Prostate gland (tissue), 2 donors: ENCODE results near the gene MEAK7. TPM values are rescaled to one million over a fixed set of nuclear protein-coding genes. Genes with fewer than 3 reads are reported as not detected.
"Not testable (repeated sequence)": the region's sequence is repeated elsewhere in the genome, so short reads cannot be mapped to it uniquely, and the experiment has no call there.

Experiments used
- DNase-seq: peaks from one replicate; pipeline ENCODE4 v3.0.0-alpha.2; 2019; ENCODE audit warnings: low spot score
- H3K27ac ChIP-seq, 2 donors: fragments of 200-600 bp; sonication (generic); 2 replicates each; pipeline ENCODE4 v1.5.1; 2017 to 2019
- H3K27me3 ChIP-seq: fragments of 200-600 bp; sonication (generic); replicated peaks from 2 replicates; pipeline ENCODE4 v1.5.1; 2019; ENCODE audit not compliant: insufficient read depth
- H3K36me3 ChIP-seq, 2 donors: fragments of 200-600 bp; sonication (generic); 1 replicate in 1 of 2; 2 replicates in 1 of 2; pipeline versions ENCODE4 v1.5.1 to v1.8.1; 2017 to 2019
- H3K4me1 ChIP-seq: fragments of 200-600 bp; sonication (generic); replicated peaks from 2 replicates; pipeline ENCODE4 v1.5.1; 2019
- H3K4me3 ChIP-seq, 2 donors: fragments of 200-600 bp; sonication (generic); 2 replicates each; pipeline ENCODE4 v1.5.1; 2017 to 2019
- H3K9me3 ChIP-seq: fragments of 200-600 bp; sonication (generic); 2 replicates; pipeline ENCODE4 v1.5.1; 2017
- POLR2A ChIP-seq: fragments of 450-650 bp; IDR thresholded peaks from one replicate; pipeline ENCODE4 v1.6.1; 2016; ENCODE audit warnings: antibody characterized with exemption, mild to moderate bottlenecking
- POLR2AphosphoS5 ChIP-seq: sonication (generic); formaldehyde crosslinking; IDR thresholded peaks from one replicate; pipeline ENCODE4 v1.6.1; 2017; ENCODE audit warnings: antibody characterized with exemption
- WGBS: methylation state at CpG from one replicate; pipeline ENCODE4 v1.1.5; 2018; 5-methylcytosine and 5-hydroxymethylcytosine counted together
- intact Hi-C: fragments of 100-400 bp; cut with DNase I; formaldehyde crosslinking; loops from one replicate; pipeline ENCODE4 v1.14.2; 2022
- total RNA-seq, 2 donors: library from RNA; depleted of rRNA; stranded (reverse); fragments of >200 nt; gene quantifications; one replicate each; pipeline ENCODE4 v1.1.0, GENCODE V29; 2016
- TF ChIP-seq, protein P1 (sequence below), 4 experiments: fragments of 200-600 bp in 2 of 4; fragments of 450-650 bp in 2 of 4; sonication (generic) in 2 of 4; IDR thresholded peaks; 1 replicate in 3 of 4; 2 replicates in 1 of 4; pipeline ENCODE4 v1.5.1; 2016 to 2019; ENCODE audit warnings: antibody characterized with exemption in 4 of 4, mild to moderate bottlenecking in 2 of 4, moderate library complexity in 2 of 4

Gene MEAK7
- total RNA-seq, 2 donors from 2014 or later, result 12.4 to 13.7 TPM

DNA sequence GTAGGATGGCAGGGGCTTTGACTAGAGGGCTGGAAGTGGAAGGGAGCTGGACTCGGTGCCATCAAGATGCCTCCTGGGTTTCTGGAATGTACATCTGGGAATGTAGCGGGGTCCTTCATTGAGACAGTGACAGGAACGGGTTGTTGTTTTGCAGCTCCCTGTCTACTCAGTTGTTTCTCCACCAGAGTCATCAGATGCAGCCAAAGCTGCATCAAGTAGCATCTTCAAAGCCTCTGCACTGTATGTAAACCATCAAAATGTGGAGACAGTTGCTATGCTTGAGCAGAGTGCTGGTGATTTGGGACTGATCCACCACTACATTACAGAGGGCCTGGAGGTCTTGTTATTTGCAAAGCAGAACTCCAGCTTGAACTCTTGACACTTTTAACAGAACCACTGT, 25.1 kb upstream of the MEAK7 start:
- DNase-seq, result no peak
- Histone ChIP-seq H3K4me1 (peaks cover 13% of the 10 kb centered on the region), H3K27ac (no peak overlapping the region), H3K4me3 (no peak overlapping the region), H3K27me3 (no peaks in the 10 kb centered on the region), H3K9me3 (no peaks in the 10 kb centered on the region), H3K36me3 (no peaks in the 10 kb centered on the region)
- WGBS, result 98% methylated on average over 3 of the region's 3 CpGs
- TF ChIP-seq, protein P1, sequence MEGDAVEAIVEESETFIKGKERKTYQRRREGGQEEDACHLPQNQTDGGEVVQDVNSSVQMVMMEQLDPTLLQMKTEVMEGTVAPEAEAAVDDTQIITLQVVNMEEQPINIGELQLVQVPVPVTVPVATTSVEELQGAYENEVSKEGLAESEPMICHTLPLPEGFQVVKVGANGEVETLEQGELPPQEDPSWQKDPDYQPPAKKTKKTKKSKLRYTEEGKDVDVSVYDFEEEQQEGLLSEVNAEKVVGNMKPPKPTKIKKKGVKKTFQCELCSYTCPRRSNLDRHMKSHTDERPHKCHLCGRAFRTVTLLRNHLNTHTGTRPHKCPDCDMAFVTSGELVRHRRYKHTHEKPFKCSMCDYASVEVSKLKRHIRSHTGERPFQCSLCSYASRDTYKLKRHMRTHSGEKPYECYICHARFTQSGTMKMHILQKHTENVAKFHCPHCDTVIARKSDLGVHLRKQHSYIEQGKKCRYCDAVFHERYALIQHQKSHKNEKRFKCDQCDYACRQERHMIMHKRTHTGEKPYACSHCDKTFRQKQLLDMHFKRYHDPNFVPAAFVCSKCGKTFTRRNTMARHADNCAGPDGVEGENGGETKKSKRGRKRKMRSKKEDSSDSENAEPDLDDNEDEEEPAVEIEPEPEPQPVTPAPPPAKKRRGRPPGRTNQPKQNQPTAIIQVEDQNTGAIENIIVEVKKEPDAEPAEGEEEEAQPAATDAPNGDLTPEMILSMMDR (IDR thresholded peaks at IDR 0.05), result no peak
- TF ChIP-seq POLR2A, result no peak
- TF ChIP-seq POLR2AphosphoS5, result no peak
- intact Hi-C loops, result loop anchor here (5.0 kb wide), 2 partner anchors 88 to 198 kb away; partner anchors contain the start of gene COTL1

DNA sequence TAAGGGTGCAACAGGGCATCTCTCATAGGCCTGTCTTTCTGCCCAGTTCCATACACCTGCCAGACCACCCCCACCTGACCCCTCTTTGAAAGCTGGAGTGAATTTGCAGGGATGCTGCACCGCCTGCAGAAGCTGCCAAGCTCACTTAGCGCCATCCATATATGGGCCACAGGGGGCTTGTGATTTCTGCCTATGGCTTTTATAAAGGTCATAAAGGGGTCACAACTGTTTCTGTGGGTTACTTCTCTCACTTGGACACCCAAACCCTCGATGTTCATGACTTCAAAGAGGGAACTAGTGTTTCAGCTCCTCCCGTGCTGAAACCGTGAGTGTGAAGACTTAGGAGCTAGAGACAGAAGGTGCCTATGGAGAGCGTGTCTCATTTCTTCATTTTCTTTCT, 23.9 kb upstream of the MEAK7 start:
- intact Hi-C loops, result no loop called here
- H3K9me3 ChIP-seq, result no peaks in the 10 kb centered on the region
- 92% methylated on average over 6 of the region's 6 CpGs for WGBS
- no peak for DNase-seq
- H3K4me1 ChIP-seq, result peaks cover 13% of the 10 kb centered on the region
- no peaks in the 10 kb centered on the region for H3K36me3 ChIP-seq
- TF ChIP-seq POLR2A (no peak), POLR2AphosphoS5 (no peak)
- H3K4me3 ChIP-seq, result no peak overlapping the region
- H3K27ac ChIP-seq, result peak overlapping the region; percentile 72 to 73
- H3K27me3 ChIP-seq, result no peaks in the 10 kb centered on the region

DNA sequence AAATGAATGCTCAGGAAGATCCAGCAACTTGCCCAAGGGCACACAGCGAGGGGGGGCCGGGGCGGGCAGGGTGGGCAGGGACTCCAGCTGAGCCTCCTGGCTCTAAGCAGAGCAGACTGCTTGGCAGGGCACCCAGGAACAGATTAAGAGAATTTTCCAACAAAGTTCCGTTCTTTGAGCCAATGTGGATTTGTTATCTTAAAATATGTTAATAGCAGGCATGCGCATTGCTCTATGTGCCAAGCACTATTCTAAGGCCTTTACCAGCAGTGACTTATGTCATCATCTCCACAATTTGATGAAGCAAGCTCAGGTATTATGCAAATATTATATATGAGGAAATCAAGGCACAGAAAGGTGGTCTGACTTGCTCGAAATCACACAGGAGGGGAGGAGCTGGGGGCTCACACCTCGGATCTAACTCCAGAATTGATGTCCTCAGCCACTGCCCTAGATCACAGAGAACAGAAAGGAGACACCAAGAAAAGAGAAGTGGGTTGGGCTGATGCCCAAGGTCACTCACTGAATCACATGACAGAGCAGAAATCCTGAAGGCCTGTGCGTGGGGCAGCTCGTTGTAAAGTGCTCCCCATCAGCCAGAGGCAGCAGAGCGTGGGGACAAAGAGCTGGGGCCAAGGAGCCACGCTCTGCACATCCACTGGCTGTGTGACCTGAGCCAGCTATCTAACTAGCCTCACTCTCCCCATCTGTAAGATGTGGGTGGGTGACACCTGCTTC, 23.2 kb upstream of the MEAK7 start:
- H3K36me3 ChIP-seq, result no peaks in the 10 kb centered on the region
- no peaks in the 10 kb centered on the region for H3K9me3 ChIP-seq
- 48% methylated on average over 11 of the region's 11 CpGs for WGBS
- no peaks in the 10 kb centered on the region for H3K27me3 ChIP-seq
- TF ChIP-seq POLR2AphosphoS5 (no peak), POLR2A (no peak)
- TF ChIP-seq, protein P1 (IDR thresholded peaks at IDR 0.05), result no peak
- intact Hi-C loops, result no loop called here
- peak overlapping the region; percentile 72 to 73 for H3K27ac ChIP-seq
- H3K4me3 ChIP-seq, result no peak overlapping the region
- DNase-seq, result no peak
- peaks cover 13% of the 10 kb centered on the region for H3K4me1 ChIP-seq

DNA sequence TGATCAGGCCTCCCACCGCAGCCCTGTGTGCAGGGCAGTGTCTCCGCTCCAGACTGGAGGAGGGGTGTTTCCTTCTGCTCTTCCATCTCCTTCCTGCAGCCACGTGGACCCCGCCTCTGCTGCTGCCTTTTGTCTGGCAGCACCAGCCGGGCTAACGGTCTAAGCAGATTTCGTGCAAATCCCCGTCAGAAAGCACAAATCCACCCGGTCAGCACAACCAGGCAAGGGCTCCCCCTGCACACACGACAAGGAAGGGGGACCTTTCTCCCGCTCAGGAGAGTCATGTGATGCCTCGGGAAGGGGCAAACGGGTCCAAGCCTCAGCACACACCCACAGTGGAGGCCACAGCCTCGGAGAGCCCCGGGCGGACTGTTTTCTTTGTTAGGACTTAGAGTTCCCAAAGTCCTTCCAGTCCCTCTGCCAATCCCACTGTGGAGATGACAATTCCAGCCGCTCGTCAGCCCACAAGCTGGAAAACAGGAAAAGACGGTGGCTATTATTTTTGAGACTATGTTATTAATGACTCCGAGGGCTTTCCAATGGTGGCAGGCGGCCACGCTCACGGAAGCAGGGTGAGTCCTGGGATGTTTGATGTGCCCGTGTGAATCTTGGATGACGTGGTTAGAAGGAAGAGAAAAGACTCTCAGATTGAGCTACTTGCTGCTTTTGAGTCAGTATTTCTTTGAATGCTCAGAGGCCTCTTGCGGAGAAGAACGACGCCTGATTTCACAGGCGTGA, 22.5 kb upstream of the MEAK7 start:
- WGBS, result 23% methylated on average over 29 of the region's 29 CpGs
- no peak overlapping the region for H3K4me3 ChIP-seq
- peaks cover 13% of the 10 kb centered on the region for H3K4me1 ChIP-seq
- no peaks in the 10 kb centered on the region for H3K9me3 ChIP-seq
- peak; percentile 59 for TF ChIP-seq POLR2AphosphoS5
- TF ChIP-seq POLR2A, result no peak
- TF ChIP-seq, protein P1 (IDR thresholded peaks at IDR 0.05), result no peak
- H3K36me3 ChIP-seq, result no peaks in the 10 kb centered on the region
- intact Hi-C loops, result no loop called here
- H3K27ac ChIP-seq, result peak overlapping the region; percentile 72 to 73
- H3K27me3 ChIP-seq, result no peaks in the 10 kb centered on the region
- DNase-seq, result peak; percentile 54

DNA sequence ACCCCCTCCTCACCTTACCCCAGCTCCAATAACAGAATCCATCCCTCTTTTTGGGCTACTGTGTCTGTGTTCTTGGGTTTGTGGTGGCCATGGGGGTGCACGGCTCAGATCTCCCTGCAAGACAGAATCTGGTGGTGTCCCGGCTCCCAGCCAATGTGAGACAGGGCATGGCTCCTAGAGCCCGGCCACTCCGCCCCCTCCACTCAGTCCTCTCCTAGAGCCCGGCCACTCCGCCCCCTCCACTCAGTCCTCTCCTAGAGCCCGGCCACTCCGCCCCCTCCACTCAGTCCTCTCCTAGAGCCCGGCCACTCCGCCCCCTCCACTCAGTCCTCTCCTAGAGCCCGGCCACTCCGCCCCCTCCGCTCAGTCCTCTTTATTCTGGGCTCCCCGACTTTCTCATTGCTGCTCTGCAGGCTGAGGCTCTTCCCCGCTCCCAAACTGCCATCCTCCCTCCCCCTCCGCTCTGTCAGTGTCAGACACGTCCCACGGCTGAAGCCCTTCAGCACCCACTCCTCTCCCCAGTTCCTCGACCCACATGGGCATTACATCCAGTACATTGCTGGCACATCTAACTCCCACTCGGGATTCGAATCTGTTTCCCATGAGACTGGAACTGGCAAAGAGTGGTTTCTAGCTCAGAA, 20.6 kb upstream of the MEAK7 start:
- WGBS, result 86% methylated on average over 21 of the region's 21 CpGs
- H3K9me3 ChIP-seq, H3K4me3 ChIP-seq, DNase-seq, intact Hi-C loops, H3K36me3 ChIP-seq, H3K27me3 ChIP-seq, H3K27ac ChIP-seq: not testable (repeated sequence)
- H3K4me1 ChIP-seq, result peaks cover 13% of the 10 kb centered on the region
